Peyer's patch (tissue), 4 donors: ENCODE measurements around the gene KCNAB1.

Experiments used
- CTCF ChIP-seq, 6 experiments: fragments of 450-650 bp in 4 of 6; fragments of 200-600 bp in 2 of 6; sonication (generic) in 1 of 6; IDR thresholded peaks; one replicate each; pipeline ENCODE4 v1.5.1; 2017 to 2019; ENCODE audit warnings: antibody characterized with exemption in 6 of 6, mild to moderate bottlenecking in 3 of 6, moderate library complexity in 1 of 6
- POLR2A ChIP-seq, 2 donors: fragments of 450-650 bp; IDR thresholded peaks; one replicate each; pipeline ENCODE4 v1.5.1; 2017; ENCODE audit warnings: antibody characterized with exemption in 2 of 2, mild to moderate bottlenecking in 2 of 2, moderate library complexity in 2 of 2

- TF ChIP-seq POLR2A (IDR thresholded peaks at IDR 0.05): no peak
- no peak for TF ChIP-seq CTCF (IDR thresholded peaks at IDR 0.05)
Measured at GRCh38 chr3:156264771-156265170, 144.4 kb downstream of the KCNAB1 start.
